ENCODE data around the gene MAB21L4. TPM values are rescaled to one million over a fixed set of nuclear protein-coding genes. Genes with fewer than 3 reads are reported as not detected.

MAB21L4 gene
- total RNA-seq, 1 experiment from 2014 or later, result not detected

DNA sequence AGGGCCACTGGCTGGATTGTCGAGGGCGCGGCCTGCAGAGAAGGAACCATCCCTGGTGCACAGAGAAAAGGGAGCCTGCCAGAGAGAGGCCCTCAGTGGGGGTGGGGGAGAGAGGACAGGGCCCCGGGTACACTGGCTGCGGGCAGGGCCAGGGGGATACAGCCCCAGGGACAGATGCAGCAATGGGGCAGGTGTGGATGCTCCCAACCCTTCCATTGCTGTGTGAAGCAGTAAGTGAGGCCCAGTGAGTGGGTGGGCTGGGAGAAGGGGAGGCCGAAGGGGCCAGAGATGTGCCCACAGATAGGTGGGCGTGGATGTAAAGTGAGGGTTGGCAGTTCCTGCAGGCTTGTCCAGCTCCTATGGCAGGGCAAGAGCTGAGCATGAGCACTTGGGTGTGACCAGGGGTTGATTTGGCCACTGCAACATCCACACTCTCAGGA, 19.9 kb downstream of the MAB21L4 start:
- Histone ChIP-seq H3K4me1 (ENCODE audit: control insufficient read depth in 1 of 2, insufficient read depth in 2 of 2, low read length in 2 of 2) (no peaks in the 10 kb centered on the region), H3K9me2 (ENCODE audit: insufficient read depth) (no peaks in the 10 kb centered on the region), H3K9me3 (ENCODE audit: control insufficient read depth in 1 of 2, insufficient read depth in 1 of 2, low read depth in 1 of 2, low read length in 2 of 2) (no peaks in the 10 kb centered on the region), H4K20me1 (ENCODE audit: insufficient read depth) (no peaks in the 10 kb centered on the region), H3K27me3 (ENCODE audit: insufficient read depth, low read length) (no peaks in the 10 kb centered on the region), H3K4me3 (replicated peaks in 1 of 2; ENCODE audit: low read depth in 1 of 2, low read length in 2 of 2) (no peak overlapping the region), H3K36me3 (ENCODE audit: control insufficient read depth in 1 of 2, insufficient read depth in 2 of 2, low read length in 2 of 2) (no peaks in the 10 kb centered on the region), H3K4me2 (ENCODE audit: low read length) (no peak overlapping the region), H2AFZ (ENCODE audit: low read depth, low read length, poor library complexity, severe bottlenecking) (no peak overlapping the region), H3K9ac (ENCODE audit: low read length) (no peak overlapping the region), H3K27ac (ENCODE audit: low read depth, low read length) (no peak overlapping the region), H3K79me2 (ENCODE audit: insufficient read depth, low read length) (no peaks in the 10 kb centered on the region)
- DNase-seq (ENCODE audit: low read depth, low spot score) (no peak), ATAC-seq (no peak)
- no peak for TF ChIP-seq JUND (IDR thresholded peaks at IDR 0.05)
- TF ChIP-seq POLR2A (IDR thresholded peaks at IDR 0.05; ENCODE audit: borderline replicate concordance, extremely low read depth, insufficient read depth, insufficient read length), result no peak
- TF ChIP-seq, protein P1, sequence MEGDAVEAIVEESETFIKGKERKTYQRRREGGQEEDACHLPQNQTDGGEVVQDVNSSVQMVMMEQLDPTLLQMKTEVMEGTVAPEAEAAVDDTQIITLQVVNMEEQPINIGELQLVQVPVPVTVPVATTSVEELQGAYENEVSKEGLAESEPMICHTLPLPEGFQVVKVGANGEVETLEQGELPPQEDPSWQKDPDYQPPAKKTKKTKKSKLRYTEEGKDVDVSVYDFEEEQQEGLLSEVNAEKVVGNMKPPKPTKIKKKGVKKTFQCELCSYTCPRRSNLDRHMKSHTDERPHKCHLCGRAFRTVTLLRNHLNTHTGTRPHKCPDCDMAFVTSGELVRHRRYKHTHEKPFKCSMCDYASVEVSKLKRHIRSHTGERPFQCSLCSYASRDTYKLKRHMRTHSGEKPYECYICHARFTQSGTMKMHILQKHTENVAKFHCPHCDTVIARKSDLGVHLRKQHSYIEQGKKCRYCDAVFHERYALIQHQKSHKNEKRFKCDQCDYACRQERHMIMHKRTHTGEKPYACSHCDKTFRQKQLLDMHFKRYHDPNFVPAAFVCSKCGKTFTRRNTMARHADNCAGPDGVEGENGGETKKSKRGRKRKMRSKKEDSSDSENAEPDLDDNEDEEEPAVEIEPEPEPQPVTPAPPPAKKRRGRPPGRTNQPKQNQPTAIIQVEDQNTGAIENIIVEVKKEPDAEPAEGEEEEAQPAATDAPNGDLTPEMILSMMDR (IDR thresholded peaks at IDR 0.05 in 2 of 3, conservative IDR thresholded peaks at IDR 0.05 in 1 of 3; ENCODE audit: borderline replicate concordance in 1 of 3, insufficient read depth in 1 of 3, low read depth in 2 of 3, low read length in 2 of 3), result no peak
- TF ChIP-seq, protein P2, sequence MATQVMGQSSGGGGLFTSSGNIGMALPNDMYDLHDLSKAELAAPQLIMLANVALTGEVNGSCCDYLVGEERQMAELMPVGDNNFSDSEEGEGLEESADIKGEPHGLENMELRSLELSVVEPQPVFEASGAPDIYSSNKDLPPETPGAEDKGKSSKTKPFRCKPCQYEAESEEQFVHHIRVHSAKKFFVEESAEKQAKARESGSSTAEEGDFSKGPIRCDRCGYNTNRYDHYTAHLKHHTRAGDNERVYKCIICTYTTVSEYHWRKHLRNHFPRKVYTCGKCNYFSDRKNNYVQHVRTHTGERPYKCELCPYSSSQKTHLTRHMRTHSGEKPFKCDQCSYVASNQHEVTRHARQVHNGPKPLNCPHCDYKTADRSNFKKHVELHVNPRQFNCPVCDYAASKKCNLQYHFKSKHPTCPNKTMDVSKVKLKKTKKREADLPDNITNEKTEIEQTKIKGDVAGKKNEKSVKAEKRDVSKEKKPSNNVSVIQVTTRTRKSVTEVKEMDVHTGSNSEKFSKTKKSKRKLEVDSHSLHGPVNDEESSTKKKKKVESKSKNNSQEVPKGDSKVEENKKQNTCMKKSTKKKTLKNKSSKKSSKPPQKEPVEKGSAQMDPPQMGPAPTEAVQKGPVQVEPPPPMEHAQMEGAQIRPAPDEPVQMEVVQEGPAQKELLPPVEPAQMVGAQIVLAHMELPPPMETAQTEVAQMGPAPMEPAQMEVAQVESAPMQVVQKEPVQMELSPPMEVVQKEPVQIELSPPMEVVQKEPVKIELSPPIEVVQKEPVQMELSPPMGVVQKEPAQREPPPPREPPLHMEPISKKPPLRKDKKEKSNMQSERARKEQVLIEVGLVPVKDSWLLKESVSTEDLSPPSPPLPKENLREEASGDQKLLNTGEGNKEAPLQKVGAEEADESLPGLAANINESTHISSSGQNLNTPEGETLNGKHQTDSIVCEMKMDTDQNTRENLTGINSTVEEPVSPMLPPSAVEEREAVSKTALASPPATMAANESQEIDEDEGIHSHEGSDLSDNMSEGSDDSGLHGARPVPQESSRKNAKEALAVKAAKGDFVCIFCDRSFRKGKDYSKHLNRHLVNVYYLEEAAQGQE (IDR thresholded peaks at IDR 0.05; ENCODE audit: low read depth), result no peak
- TF ChIP-seq ZNF274 (IDR thresholded peaks at IDR 0.05; ENCODE audit: low read depth, low read length), result no peak
- TF ChIP-seq, protein P3, sequence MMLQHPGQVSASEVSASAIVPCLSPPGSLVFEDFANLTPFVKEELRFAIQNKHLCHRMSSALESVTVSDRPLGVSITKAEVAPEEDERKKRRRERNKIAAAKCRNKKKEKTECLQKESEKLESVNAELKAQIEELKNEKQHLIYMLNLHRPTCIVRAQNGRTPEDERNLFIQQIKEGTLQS (IDR thresholded peaks at IDR 0.05), result no peak
- no peak for TF ChIP-seq EZH2 (IDR thresholded peaks at IDR 0.05)
- no peak for TF ChIP-seq SIN3A (IDR thresholded peaks at IDR 0.05; ENCODE audit: low read depth)
- TF ChIP-seq RAD21 (IDR thresholded peaks at IDR 0.05; ENCODE audit: low read depth), result no peak
- TF ChIP-seq SRF (IDR thresholded peaks at IDR 0.05; ENCODE audit: low read depth), result no peak
- TF ChIP-seq POLR2AphosphoS5 (IDR thresholded peaks at IDR 0.05; ENCODE audit: low read depth, low read length), result no peak
- no peak for TF ChIP-seq ZFX (IDR thresholded peaks at IDR 0.05)
- no peak for TF ChIP-seq EZH2phosphoT487 (IDR thresholded peaks at IDR 0.05; ENCODE audit: borderline replicate concordance)
- TF ChIP-seq CBX3 (IDR thresholded peaks at IDR 0.05; ENCODE audit: low read depth), result no peak
- no peak for TF ChIP-seq TCF7L2 (IDR thresholded peaks at IDR 0.05; ENCODE audit: borderline replicate concordance, extremely low read depth, insufficient read depth, insufficient read length)
- TF ChIP-seq SP1 (IDR thresholded peaks at IDR 0.05; ENCODE audit: low read depth), result no peak
- CTCF ChIA-PET, result no interaction called here
- intact Hi-C loops (cut with micrococcal nuclease), result no loop called here
- BruUV-seq (replicated peaks), result no TSS peak
- POLR2A ChIA-PET, result no interaction called here
- RAD21 ChIA-PET (ENCODE audit: low non-redundant PET in 1 of 2, low total read pairs in 2 of 2, uncharacterized antibody in 2 of 2, unreplicated experiment in 2 of 2), result no interaction called here
